A673 (cell line): Measurements from ENCODE around the gene KRTAP19-7. TPM values are rescaled to one million over a fixed set of nuclear protein-coding genes. Genes with fewer than 3 reads are reported as not detected.

Experiments used
- BruUV-seq: library from RNA; stranded (reverse); fragments of 400-500 nt; replicated peaks from 2 replicates; lab custom pipeline; 2021; lab: Mats Ljungman, UMichigan
- CTCF ChIA-PET: fragments of 300-600 bp; sonication (Branson Sonifier 250); formaldehyde crosslinking; loops from one replicate; lab custom pipeline; 2022; ENCODE audit warnings: antibody characterized with exemption; lab: Charles Lee
- POLR2A ChIA-PET: fragments of 300-600 bp; sonication (Branson Sonifier 250); formaldehyde crosslinking; loops from one replicate; lab custom pipeline; 2022; ENCODE audit warnings: antibody characterized with exemption; ENCODE audit not compliant: low non-redundant PET; lab: Charles Lee
- DNase-seq: peaks from one replicate; pipeline ENCODE4 v3.0.0-alpha.2; 2015; ENCODE audit warnings: low spot score
- H3K27ac ChIP-seq: fragments of 200-600 bp; sonication (generic); 2 replicates; pipeline ENCODE4 v1.5.1; 2016; ENCODE audit warnings: mixed run types, low read depth, mild to moderate bottlenecking, mixed read lengths, antibody characterized with exemption, low read length; ENCODE audit not compliant: poor library complexity, severe bottlenecking
- H3K27me3 ChIP-seq: fragments of 200-600 bp; sonication (generic); replicated peaks from 2 replicates; pipeline ENCODE4 v1.6.1; 2017; ENCODE audit warnings: mixed run types, low read depth, mild to moderate bottlenecking, mixed read lengths, antibody characterized with exemption, low read length; ENCODE audit not compliant: insufficient read depth, poor library complexity
- H3K36me3 ChIP-seq: fragments of 200-600 bp; sonication (generic); 2 replicates; pipeline ENCODE4 v1.6.1; 2016; ENCODE audit warnings: mixed run types, mild to moderate bottlenecking, mixed read lengths, antibody characterized with exemption, low read length; ENCODE audit not compliant: insufficient read depth, poor library complexity, severe bottlenecking
- H3K4me1 ChIP-seq: fragments of 200-600 bp; sonication (generic); 2 replicates; pipeline ENCODE4 v1.6.1; 2017; ENCODE audit warnings: mixed run types, mild to moderate bottlenecking, mixed read lengths, antibody characterized with exemption, low read length; ENCODE audit not compliant: insufficient read depth, poor library complexity, severe bottlenecking
- H3K4me3 ChIP-seq: fragments of 200-600 bp; sonication (generic); 2 replicates; pipeline ENCODE4 v1.5.1; 2016; ENCODE audit warnings: low read depth, mixed run types, mild to moderate bottlenecking, mixed read lengths, low read length; ENCODE audit not compliant: poor library complexity, severe bottlenecking
- H3K9me3 ChIP-seq: fragments of 200-600 bp; sonication (generic); 2 replicates; pipeline ENCODE4 v1.6.1; 2016; ENCODE audit warnings: mixed run types, low read depth, mild to moderate bottlenecking, mixed read lengths, antibody characterized with exemption, low read length; ENCODE audit not compliant: poor library complexity, severe bottlenecking
- EZH2 ChIP-seq: fragments of 200-600 bp; sonication (generic); IDR thresholded peaks from 2 replicates; pipeline ENCODE4 v1.6.1; 2017; ENCODE audit warnings: borderline replicate concordance, low read depth, mild to moderate bottlenecking, mixed read lengths, antibody characterized with exemption, low read length; ENCODE audit not compliant: poor library complexity, severe bottlenecking
- intact Hi-C: fragments of 100-400 bp; cut with micrococcal nuclease; formaldehyde crosslinking; loops from one replicate; pipeline ENCODE4 v1.10.0; 2022; ENCODE audit not compliant: unreplicated experiment
- total RNA-seq: library from RNA; stranded (reverse); gene quantifications from 2 replicates; pipeline ENCODE4 v1.2.3, GENCODE V29; 2021
- TF ChIP-seq, protein P1 (sequence below): fragments of 300-800, 200-600 bp; sonication (generic); conservative IDR thresholded peaks from 2 replicates; pipeline ENCODE4 v1.5.1; 2017; ENCODE audit warnings: low read depth, mild to moderate bottlenecking, antibody characterized with exemption, low read length, moderate library complexity, mixed read lengths

KRTAP19-7 gene
- total RNA-seq, 1 experiment from 2014 or later: not detected

DNA sequence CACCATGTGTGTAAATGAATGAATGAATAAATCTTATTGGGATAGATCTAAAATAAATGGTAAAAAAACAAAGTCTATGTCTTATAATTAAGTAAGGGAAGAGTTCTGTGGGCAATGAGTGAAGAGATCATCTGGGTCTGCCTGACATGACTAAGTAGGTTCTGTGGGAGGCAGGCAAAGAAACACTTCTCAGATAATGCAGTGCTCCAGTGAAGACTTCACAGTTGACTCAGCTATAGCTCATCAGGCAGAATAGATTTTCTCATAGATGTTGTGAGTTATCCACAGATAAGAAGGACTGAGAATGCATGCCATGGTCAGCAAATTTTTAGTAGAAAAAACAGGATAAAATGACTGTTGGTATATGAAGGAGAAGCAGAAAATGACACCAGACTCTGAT is 16.7 kb upstream of the KRTAP19-7 start:
- TF ChIP-seq EZH2: no peak
- TF ChIP-seq, protein P1, sequence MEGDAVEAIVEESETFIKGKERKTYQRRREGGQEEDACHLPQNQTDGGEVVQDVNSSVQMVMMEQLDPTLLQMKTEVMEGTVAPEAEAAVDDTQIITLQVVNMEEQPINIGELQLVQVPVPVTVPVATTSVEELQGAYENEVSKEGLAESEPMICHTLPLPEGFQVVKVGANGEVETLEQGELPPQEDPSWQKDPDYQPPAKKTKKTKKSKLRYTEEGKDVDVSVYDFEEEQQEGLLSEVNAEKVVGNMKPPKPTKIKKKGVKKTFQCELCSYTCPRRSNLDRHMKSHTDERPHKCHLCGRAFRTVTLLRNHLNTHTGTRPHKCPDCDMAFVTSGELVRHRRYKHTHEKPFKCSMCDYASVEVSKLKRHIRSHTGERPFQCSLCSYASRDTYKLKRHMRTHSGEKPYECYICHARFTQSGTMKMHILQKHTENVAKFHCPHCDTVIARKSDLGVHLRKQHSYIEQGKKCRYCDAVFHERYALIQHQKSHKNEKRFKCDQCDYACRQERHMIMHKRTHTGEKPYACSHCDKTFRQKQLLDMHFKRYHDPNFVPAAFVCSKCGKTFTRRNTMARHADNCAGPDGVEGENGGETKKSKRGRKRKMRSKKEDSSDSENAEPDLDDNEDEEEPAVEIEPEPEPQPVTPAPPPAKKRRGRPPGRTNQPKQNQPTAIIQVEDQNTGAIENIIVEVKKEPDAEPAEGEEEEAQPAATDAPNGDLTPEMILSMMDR: no peak
- BruUV-seq: no TSS peak
- ChIA-PET POLR2A (no interaction called here), CTCF (no interaction called here)
- Histone ChIP-seq H3K27ac (no peak overlapping the region), H3K4me3 (no peak overlapping the region), H3K4me1 (no peaks in the 10 kb centered on the region), H3K9me3 (no peaks in the 10 kb centered on the region), H3K27me3 (no peaks in the 10 kb centered on the region), H3K36me3 (no peaks in the 10 kb centered on the region)
- intact Hi-C loops: no loop called here
- no peak for DNase-seq

DNA sequence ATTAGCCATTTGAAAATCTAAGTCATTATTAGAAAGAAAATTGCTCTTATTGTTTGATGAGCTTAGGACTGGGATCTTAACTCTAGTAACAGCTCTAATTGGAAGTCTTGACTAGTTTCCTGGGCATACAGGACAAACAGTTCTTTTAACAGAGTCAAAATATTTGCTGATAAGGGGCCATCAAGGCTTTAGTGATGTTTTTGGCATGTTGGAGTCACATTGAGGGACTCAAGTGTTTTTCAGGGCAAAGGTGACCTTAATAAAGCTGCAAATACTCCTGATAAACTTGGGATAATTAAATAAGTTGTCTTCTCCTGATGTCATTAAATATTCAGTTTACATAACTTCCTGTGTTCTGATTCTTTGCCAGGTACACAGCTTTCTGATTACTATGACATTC is 6.5 kb upstream of the KRTAP19-7 start:
- H3K4me1 ChIP-seq: no peaks in the 10 kb centered on the region
- ChIA-PET POLR2A (no interaction called here), CTCF (no interaction called here)
- H3K27me3 ChIP-seq: no peaks in the 10 kb centered on the region
- intact Hi-C loops: no loop called here
- no TSS peak for BruUV-seq
- H3K9me3 ChIP-seq: no peaks in the 10 kb centered on the region
- DNase-seq: no peak
- H3K36me3 ChIP-seq: no peaks in the 10 kb centered on the region
- no peak for TF ChIP-seq EZH2
- TF ChIP-seq, protein P1: no peak
- H3K27ac ChIP-seq: no peak overlapping the region
- no peak overlapping the region for H3K4me3 ChIP-seq

DNA sequence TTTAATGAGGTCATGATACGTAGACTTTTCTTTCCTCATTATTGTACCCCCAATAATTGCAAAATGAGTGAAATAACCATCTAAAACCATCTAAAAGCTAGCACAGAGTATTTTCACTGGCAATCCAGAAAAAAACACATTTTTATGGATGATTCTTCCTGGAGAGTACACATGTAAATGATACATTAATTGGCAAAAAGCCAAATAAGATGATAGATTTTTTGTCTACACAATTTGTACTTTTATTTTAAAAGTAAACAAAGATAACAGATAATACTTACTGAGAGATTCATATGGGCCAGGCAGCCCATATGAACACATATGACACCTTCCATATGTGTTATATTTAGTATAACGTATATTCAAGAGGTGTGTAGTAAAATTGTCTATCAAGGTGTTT is 2.5 kb upstream of the KRTAP19-7 start:
- H3K9me3 ChIP-seq: peaks cover 7% of the 10 kb centered on the region
- H3K4me3 ChIP-seq: no peak overlapping the region
- H3K27ac ChIP-seq: no peak overlapping the region
- TF ChIP-seq, protein P1: no peak
- no peak for TF ChIP-seq EZH2
- no peak for DNase-seq
- no peaks in the 10 kb centered on the region for H3K36me3 ChIP-seq
- ChIA-PET CTCF (no interaction called here), POLR2A (no interaction called here)
- BruUV-seq: no TSS peak
- intact Hi-C loops: no loop called here
- H3K27me3 ChIP-seq: no peaks in the 10 kb centered on the region
- no peaks in the 10 kb centered on the region for H3K4me1 ChIP-seq
